ENCODE measurements around the gene CCDC12. TPM values are rescaled to one million over a fixed set of nuclear protein-coding genes. Genes with fewer than 3 reads are reported as not detected.

CCDC12 gene
- total RNA-seq, 1 experiment from 2014 or later = 52.7 TPM

DNA sequence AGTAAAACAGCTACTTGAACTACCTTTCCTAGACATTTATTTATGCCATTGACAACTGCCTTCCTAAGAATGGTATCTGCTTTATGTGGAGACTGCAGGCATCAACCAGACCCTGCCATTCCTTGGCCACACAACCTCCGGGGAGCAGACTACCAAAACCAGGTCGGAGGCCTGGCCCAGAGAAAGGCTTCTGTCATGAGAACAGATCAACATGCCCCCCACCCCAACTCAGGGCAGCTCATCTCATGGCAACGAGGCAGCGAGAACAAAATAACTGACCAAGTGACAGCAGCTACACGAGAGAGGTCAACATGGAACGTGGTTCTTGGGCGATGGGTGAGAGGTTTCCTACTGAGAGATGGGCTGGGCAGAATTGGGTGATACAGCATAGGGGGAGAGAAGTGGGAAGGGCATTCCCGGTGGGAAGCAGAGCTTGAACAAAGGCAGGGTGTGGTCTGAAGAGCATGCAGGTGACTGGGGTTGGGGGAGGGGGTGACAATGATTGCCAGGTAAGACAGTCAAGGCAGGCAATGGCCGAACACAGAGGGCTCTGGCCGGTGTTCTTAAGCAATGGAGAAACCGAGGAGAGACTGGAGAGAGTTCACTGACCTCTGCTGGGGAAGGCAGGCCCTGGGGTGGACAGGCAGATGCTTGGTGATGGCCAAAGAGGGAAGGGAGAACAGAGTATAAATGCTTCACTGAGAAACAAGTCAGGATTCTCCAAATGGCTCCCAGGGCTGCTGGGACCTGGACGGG, 33.9 kb downstream of the CCDC12 start:
- Mint-ChIP-seq H3K4me1 (ENCODE audit: low read depth, unreplicated experiment) (peaks cover 80% of the 10 kb centered on the region), H3K9me3 (ENCODE audit: unreplicated experiment) (no peaks in the 10 kb centered on the region), H3K27me3 (ENCODE audit: insufficient read depth, unreplicated experiment) (no peaks in the 10 kb centered on the region), H3K27ac (ENCODE audit: unreplicated experiment) (peak overlapping the region; percentile 95), H3K4me3 (ENCODE audit: unreplicated experiment) (peak overlapping the region; percentile 52), H3K36me3 (ENCODE audit: insufficient read depth, unreplicated experiment) (peaks cover 80% of the 10 kb centered on the region)
- no peak overlapping the region; the same call in 1 of the 2 replicates for H3K4me3 ChIP-seq (ENCODE audit: low read depth, low read length)
- peaks cover 81% of the 10 kb centered on the region for H3K4me1 ChIP-seq
- ChIA-PET POLR2A (interaction anchor here (1.4 kb wide), 1 partner anchor 34 kb away, joined by 6 read pairs; the partner anchor contains the start of gene CCDC12), CTCF (interaction anchor here (0.5 to 2.5 kb wide), 4 partner anchors 7 to 429 kb away, joined by 3 to 19 read pairs (median 4); no protein-coding TSS in a partner anchor)
- no TSS peak for BruUV-seq (replicated peaks)
- H3K36me3 ChIP-seq (ENCODE audit: control insufficient read depth, insufficient read depth, low read length) = peaks cover 7% of the 10 kb centered on the region
- H3K27me3 ChIP-seq (replicated peaks; ENCODE audit: control insufficient read depth, insufficient read depth, low read length) = no peaks in the 10 kb centered on the region
- DNase-seq = no peak
- H3K9me3 ChIP-seq = no peaks in the 10 kb centered on the region
- intact Hi-C loops (cut with micrococcal nuclease; ENCODE audit: unreplicated experiment) = loop anchor here (1.0 to 5.0 kb wide), 3 partner anchors 7 to 55 kb away; partner anchors contain the start of gene NBEAL2
- TF ChIP-seq, protein P1, sequence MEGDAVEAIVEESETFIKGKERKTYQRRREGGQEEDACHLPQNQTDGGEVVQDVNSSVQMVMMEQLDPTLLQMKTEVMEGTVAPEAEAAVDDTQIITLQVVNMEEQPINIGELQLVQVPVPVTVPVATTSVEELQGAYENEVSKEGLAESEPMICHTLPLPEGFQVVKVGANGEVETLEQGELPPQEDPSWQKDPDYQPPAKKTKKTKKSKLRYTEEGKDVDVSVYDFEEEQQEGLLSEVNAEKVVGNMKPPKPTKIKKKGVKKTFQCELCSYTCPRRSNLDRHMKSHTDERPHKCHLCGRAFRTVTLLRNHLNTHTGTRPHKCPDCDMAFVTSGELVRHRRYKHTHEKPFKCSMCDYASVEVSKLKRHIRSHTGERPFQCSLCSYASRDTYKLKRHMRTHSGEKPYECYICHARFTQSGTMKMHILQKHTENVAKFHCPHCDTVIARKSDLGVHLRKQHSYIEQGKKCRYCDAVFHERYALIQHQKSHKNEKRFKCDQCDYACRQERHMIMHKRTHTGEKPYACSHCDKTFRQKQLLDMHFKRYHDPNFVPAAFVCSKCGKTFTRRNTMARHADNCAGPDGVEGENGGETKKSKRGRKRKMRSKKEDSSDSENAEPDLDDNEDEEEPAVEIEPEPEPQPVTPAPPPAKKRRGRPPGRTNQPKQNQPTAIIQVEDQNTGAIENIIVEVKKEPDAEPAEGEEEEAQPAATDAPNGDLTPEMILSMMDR (IDR thresholded peaks at IDR 0.05; ENCODE audit: insufficient read depth in 1 of 2, low read depth in 1 of 2, low read length in 1 of 2, severe bottlenecking in 1 of 2, unreplicated experiment in 1 of 2) = no peak

DNA sequence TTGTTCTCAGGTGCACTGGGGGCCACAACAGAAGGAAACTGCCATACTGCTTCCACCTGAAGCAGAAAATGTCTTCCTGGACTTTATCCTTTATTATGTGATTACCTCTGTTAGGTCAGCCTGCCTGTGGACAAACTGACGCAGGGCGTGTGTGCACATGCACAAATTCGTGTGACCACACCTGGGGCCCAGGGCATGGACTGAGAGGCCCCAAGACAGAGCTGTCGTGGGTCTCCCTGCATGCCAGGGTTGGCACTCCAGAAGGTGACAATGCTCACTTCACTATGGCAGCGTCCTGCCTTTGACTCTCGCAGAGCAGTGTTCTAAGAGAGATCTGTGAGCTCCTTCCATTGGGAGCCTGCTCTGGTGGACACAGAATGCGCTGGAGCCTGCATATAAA, 34.5 kb downstream of the CCDC12 start:
- intact Hi-C loops (cut with micrococcal nuclease; ENCODE audit: unreplicated experiment) = loop anchor here (5.0 kb wide), 1 partner anchor 55 kb away; no protein-coding TSS in a partner anchor
- Histone ChIP-seq H3K27me3 (replicated peaks; ENCODE audit: control insufficient read depth, insufficient read depth, low read length) (no peaks in the 10 kb centered on the region), H3K9me3 (no peaks in the 10 kb centered on the region), H3K4me3 (ENCODE audit: low read depth, low read length) (no peak overlapping the region), H3K4me1 (peaks cover 81% of the 10 kb centered on the region), H3K36me3 (ENCODE audit: control insufficient read depth, insufficient read depth, low read length) (peaks cover 7% of the 10 kb centered on the region)
- Mint-ChIP-seq H3K27ac (ENCODE audit: unreplicated experiment) (peak overlapping the region; percentile 95), H3K4me3 (ENCODE audit: unreplicated experiment) (no peak overlapping the region), H3K36me3 (ENCODE audit: insufficient read depth, unreplicated experiment) (peaks cover 77% of the 10 kb centered on the region), H3K9me3 (ENCODE audit: unreplicated experiment) (no peaks in the 10 kb centered on the region), H3K4me1 (ENCODE audit: low read depth, unreplicated experiment) (peaks cover 74% of the 10 kb centered on the region), H3K27me3 (ENCODE audit: insufficient read depth, unreplicated experiment) (no peaks in the 10 kb centered on the region)
- DNase-seq = no peak
- ChIA-PET CTCF (interaction anchor here (0.6 to 1.1 kb wide), 2 partner anchors 39 to 47 kb away, joined by 3 to 4 read pairs; no protein-coding TSS in a partner anchor), POLR2A (interaction anchor here (1.4 kb wide), 1 partner anchor 34 kb away, joined by 6 read pairs; the partner anchor contains the start of gene CCDC12)
- no TSS peak for BruUV-seq (replicated peaks)
- TF ChIP-seq, protein P1 (IDR thresholded peaks at IDR 0.05; ENCODE audit: insufficient read depth in 1 of 2, low read depth in 1 of 2, low read length in 1 of 2, severe bottlenecking in 1 of 2, unreplicated experiment in 1 of 2) = no peak

DNA sequence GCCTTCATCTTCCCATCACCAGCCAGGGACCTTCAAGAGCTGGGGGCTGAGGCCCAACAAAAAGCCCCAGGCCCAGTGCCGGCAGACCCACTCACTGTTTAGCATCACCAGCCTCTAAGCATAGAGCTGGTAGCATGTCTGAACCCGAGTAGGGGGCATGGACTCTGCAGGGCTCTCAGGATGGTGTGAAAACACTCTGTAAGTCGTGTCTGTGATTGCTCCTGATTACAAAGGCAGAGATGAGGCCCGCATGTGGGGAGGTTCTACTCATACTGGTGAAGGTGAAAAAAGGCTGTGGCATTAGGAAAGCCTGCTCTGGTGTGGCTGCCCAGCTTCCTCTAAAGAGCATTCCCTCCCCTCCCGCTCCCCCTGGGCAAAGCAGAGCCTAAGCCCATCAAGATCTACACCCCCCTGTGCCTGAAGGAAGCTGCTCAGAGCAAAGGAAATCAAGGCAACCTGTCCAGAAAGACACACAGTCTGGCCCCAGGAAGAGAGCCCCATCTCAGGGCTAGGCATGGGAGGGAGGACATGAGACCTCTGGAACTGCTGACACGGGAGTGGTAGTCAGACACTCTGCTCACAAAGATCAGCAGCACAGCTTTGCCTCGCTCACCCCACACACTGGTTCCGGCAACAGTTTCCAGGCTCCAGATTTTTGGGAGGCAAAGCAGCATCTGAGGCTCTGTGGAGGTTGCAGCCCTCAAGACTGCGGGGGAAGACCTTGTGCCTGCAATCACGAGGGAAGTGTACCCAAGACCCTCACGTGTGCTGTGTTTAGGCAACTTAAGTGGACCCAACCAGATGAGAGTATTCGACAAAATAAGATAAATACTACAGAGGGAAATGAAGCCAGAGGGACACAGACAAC, 36.7 kb downstream of the CCDC12 start:
- Histone ChIP-seq H3K27me3 (replicated peaks; ENCODE audit: control insufficient read depth, insufficient read depth, low read length) (no peaks in the 10 kb centered on the region), H3K36me3 (ENCODE audit: control insufficient read depth, insufficient read depth, low read length) (peaks cover 5% of the 10 kb centered on the region), H3K9me3 (no peaks in the 10 kb centered on the region), H3K4me3 (ENCODE audit: low read depth, low read length) (no peak overlapping the region), H3K4me1 (peaks cover 79% of the 10 kb centered on the region)
- peaks cover 72% of the 10 kb centered on the region for H3K4me1 Mint-ChIP-seq (ENCODE audit: low read depth, unreplicated experiment)
- H3K27ac Mint-ChIP-seq (ENCODE audit: unreplicated experiment) = peak overlapping the region; percentile 64
- H3K36me3 Mint-ChIP-seq (ENCODE audit: insufficient read depth, unreplicated experiment) = peaks cover 83% of the 10 kb centered on the region
- DNase-seq = no peak
- intact Hi-C loops (cut with micrococcal nuclease; ENCODE audit: unreplicated experiment) = loop anchor here (5.0 kb wide), 1 partner anchor 57 kb away; no protein-coding TSS in a partner anchor
- ChIA-PET CTCF (interaction anchor here (0.6 to 0.8 kb wide), 2 partner anchors 16 to 21 kb away, joined by 3 to 4 read pairs; no protein-coding TSS in a partner anchor), POLR2A (no interaction called here)
- no TSS peak for BruUV-seq (replicated peaks)
- no peak overlapping the region for H3K4me3 Mint-ChIP-seq (ENCODE audit: unreplicated experiment)
- H3K27me3 Mint-ChIP-seq (ENCODE audit: insufficient read depth, unreplicated experiment) = no peaks in the 10 kb centered on the region
- H3K9me3 Mint-ChIP-seq (ENCODE audit: unreplicated experiment) = no peaks in the 10 kb centered on the region
- TF ChIP-seq, protein P1 (IDR thresholded peaks at IDR 0.05; ENCODE audit: insufficient read depth in 1 of 2, low read depth in 1 of 2, low read length in 1 of 2, severe bottlenecking in 1 of 2, unreplicated experiment in 1 of 2) = no peak
